HG03432 (cell line): ENCODE results near the gene DAB2IP.

ENCODE experiments used
- ATAC-seq: cut with Tn5 transposase; IDR thresholded peaks from one replicate; pipeline ENCODE4 v1.9.1; 2021; ENCODE audit warnings: mild to moderate bottlenecking, moderate library complexity; ENCODE audit not compliant: unreplicated experiment

DAB2IP gene

GRCh38 chr9:121700165-121700831 lies 48.9 kb downstream of the DAB2IP start:
- ATAC-seq, result peak; percentile 12

GRCh38 chr9:121700832-121701419 lies 49.5 kb downstream of the DAB2IP start:
- no peak for ATAC-seq

DNA sequence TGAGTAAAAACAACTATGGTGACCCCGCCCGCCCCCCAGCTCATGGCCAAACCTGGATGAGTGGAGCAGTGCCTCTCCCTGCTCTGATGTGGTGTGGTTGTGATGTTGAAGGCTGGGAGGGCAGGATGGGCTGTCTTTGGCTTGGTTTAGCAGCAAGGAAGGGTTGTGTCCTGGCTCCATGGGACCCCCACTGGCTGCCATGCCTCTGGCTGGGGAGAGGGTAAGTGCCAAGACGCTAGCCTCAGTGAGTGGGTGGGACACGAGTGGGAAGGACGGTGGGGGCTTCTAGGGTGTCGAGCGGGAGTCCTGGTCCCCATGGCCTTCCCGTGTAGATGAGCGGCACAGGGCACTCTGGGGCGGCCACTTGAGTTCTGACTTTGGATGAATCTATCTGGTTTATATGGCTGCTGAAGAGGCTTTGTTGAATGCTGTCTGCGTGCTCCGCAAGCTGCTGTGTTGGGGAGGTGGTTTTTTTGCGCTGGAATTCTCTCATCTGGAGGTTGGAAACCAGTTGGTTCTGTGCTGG lies 50.4 kb downstream of the DAB2IP start:
- no peak for ATAC-seq

GRCh38 chr9:121703014-121703734 lies 51.7 kb downstream of the DAB2IP start:
- ATAC-seq, result no peak

DNA sequence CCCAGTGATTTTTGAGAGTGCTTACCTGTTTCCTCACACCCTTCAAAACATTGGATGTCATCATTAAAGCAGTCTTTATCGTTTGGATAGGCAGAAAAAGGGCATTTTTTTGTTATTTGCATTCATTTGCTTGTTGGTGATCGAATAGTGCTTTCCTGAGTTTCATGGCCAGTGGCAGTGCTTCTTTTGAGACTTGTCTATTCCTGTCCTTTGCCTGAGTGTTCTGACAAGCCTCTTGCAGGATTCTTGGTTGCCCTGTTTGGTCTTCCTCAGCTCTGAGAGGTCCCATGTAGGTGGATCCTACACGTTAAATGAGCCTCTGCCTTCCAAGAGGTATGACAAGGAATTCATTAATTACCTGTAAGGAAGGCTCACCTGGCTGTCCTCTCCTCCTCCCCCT lies 52.8 kb downstream of the DAB2IP start:
- ATAC-seq, result no peak

DNA sequence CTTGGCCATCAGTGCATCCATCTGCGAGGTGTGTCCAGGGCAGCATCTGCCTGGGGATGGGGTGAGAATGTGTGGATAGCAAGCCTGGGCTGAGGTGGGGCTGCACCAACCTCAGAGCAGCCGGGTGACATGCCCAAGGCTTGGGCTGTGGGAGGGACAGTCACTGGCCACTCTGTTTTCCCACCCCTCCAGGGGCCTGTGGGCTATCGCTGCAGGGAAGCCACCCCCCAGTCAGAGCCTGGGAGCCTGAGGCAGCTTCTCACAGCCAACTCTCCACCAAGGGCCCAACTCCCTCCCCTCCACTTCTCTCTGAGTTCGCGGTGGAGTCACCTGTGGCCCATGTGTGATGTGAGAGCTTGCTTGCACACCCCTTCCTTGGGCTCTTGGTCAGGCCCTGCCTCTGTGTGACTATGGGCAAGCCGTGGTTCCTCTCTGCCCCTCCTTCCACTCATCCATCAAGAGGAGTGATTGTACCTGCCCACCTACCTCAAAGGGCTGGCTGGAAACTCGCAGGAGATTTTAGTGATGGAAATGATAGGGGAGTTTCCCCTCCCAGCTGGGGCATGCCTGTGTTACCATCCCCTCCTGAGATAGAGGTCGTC lies 54.8 kb downstream of the DAB2IP start:
- ATAC-seq, result no peak

GRCh38 chr9:121707477-121708424 lies 56.3 kb downstream of the DAB2IP start:
- ATAC-seq, result peak; percentile 94

GRCh38 chr9:121708768-121709488 lies 57.5 kb downstream of the DAB2IP start:
- no peak for ATAC-seq

DNA sequence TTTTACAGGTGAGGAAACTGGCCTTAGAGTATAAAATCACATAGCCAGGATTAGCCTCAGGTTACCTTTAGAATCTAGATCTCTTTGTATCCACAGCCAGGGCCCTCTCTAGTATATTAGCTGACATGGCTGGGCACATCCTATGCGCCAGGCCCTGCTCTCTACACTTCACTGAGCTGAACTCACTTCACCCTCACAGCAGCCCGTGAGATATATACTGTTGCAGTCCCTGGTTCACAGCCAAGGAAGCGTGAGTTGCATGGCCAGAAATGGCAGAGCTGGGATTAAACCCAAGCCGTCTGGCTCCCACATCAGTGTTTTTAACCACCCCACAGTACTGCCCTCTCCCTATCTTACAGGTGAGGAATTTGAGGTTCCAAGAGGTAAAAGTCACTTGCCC lies 58.4 kb downstream of the DAB2IP start:
- no peak for ATAC-seq

DNA sequence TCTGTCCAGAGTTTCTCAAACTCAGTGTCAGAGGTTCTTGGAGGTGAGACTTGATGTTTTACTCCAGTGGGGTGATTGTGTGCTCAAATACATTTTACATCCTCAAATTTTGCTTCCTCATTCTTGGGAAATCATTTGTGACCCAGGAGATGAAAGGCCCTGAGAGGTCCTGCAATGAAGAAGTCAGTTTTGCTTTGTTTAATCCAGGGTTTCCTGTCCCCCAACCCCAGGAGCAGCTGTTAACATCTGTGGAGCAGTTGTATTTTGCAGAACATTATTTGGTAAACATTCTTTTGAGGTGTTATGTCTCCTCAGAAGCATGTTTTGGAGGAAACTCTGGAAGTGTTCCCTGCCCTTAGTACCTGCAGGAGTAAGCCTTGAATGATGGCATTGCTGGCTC lies 59.8 kb downstream of the DAB2IP start:
- ATAC-seq, result no peak

DNA sequence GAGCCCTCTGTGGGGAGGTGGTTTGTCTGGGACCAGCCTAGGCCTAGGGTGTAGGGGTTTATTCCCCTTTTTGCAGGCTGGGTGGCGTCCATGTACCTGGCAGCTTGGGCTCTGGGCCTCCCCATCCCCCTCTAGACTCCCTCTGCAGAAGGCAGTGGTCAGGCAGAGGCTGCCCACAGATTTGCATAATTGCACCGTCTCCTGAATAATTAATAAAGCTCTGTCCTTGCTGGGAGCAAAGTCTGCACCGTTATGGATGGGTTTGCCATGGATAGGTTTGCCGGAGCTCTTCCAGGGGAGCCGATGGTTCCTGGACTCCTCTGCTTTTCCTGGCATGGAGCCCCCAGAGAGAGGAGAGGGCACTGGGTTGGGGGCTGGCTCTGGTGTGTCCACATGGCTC lies 60.4 kb downstream of the DAB2IP start:
- ATAC-seq, result no peak

- no peak for ATAC-seq
Measured at GRCh38 chr9:121713400-121714070, 62.1 kb downstream of the DAB2IP start.

DNA sequence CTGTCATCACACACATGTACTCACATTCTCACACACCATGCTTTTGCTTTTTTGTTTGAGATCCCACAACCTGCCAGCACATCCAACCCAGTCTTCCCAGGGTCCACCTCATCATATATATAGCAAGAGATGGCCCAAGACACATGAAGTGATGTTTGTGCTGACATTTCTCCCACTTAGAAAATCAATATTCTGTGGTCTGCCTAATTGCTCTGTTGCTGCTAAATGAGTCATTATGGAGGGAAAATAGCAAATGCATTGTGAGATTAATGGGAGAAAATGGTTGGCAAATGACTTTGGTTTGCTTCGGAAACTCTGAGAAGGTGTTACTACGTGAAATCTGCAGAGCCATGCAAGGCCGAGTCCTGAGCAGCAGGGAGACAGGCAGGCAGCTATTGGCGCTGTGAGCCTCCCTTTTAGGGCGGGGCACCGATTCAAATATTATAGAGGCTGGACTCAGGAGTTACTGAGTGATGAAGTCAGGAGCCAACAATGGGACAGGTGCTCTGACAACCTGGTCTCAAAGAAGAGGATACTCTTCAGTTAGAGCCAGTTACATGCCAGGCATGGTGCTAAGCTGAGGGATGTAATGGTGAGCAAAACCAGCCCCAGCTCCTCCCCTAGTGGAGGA lies 62.8 kb downstream of the DAB2IP start:
- ATAC-seq, result no peak

GRCh38 chr9:121714873-121715272 lies 63.4 kb downstream of the DAB2IP start:
- no peak for ATAC-seq

DNA sequence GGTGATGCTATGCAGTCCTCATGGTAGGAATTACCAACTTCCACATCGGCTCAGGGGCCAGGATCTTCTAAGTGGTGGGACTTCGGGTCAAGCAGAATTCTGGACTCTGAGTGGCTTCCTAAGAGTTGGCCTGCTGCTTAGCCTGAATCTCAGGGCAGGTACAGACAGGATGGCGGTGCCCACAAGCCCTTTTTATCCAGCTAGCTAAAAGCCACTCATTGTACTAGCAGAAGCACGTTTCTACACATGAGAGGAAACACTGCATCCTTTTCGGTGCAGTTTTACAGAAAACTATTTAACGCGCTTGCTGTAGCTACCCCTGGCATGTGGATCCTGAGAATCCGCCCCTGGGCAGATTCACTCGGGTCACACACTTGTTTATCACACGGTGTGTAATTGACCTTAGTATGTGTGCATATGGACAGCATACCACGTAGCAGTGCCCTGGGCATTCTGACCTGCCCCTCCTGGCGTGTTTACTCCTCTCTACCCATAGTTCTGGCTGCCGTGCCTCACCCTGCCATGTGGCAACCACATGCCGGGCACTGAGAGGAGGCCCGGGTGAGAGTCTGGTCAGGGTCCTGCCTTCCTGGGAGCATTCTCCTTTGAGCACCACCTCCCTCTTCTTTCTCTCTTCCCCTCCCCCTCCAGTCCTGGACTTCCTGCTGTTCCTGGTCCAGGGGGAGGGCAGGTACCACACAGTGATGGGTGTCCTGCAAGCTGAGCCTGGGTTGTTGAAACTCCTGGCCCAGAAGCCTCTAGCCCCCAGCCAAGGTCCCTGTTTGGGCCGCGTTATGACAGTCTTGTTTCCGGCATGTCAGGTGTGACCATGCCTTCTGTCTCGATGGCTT lies 65.9 kb downstream of the DAB2IP start:
- ATAC-seq, result no peak

DNA sequence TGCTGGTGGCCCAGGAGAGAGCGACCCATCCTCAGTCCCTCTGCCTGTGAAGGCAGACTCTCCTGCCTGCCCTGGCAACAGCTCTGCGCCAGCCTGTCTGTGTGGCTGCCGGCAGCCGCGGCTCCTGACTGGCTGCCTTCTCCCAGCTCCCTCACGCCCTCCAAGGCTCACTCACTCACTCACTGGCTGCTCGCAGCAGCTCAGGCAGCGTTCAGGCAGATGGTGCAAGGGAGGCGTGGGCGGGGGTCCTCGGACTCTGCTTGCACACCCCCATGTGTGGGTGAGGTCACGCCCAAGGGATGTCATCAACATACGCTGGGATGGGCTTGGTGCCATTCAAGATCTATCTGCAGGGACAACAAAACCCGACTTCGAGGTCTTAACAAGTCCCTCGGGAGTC lies 66.7 kb downstream of the DAB2IP start:
- no peak for ATAC-seq

DNA sequence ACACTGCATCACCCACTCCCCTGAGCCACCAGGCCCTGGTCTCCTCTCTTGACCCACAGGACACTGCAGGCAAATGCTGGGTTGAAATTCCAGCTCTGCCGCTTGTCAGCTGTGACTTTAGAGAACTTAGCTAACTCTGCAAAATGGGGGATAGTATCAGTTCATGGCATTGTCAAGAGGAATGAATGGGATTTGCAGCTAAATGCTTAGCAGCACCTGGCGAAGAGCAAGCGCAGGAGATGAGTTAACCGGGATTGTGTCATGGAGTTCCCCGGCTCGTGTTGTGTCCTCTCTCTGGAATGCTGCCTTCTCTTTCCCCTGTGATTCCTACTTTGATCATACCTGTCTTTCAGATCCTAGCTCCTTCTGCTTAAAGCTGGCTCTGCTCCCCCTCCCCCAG lies 67.1 kb downstream of the DAB2IP start:
- ATAC-seq, result no peak
